ENCODE results near the gene PLA2G2D.

PLA2G2D gene

DNA sequence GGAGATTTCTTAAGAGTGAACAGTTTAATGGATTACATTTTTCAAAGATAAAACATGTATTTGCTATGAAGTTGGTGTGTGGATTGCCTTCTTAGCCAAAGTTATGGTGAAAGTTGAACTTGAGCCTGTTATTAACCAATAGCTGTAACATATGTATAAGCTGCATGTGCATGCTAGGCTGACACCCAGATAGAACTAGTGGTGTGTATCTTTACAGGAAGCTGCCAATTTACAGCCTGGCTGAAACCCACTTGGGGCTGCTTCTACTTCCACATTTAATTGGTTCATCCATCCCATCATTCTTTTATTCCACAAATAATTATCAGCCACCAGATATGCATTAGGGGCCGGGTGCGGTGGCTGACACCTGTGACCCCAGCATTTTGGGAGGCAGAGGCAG lies 46.1 kb downstream of the PLA2G2D start:
- no peaks in the 10 kb centered on the region for H3K9me3 ChIP-seq (ENCODE audit: control insufficient read depth, insufficient read depth, low read length)
- no peaks in the 10 kb centered on the region for H3K9me2 ChIP-seq (replicated peaks; ENCODE audit: control insufficient read depth, low read length)
- no peaks in the 10 kb centered on the region for H3K79me2 ChIP-seq (ENCODE audit: control insufficient read depth, low read length)
- H3K27me3 ChIP-seq (ENCODE audit: control insufficient read depth, low read length): peaks cover 5% of the 10 kb centered on the region
- H3F3A ChIP-seq (ENCODE audit: control insufficient read depth, insufficient read depth): no peaks in the 10 kb centered on the region
- no peaks in the 10 kb centered on the region for H3K4me1 ChIP-seq (ENCODE audit: control insufficient read depth, low read length)
- no peak overlapping the region for H3K4me2 ChIP-seq (ENCODE audit: low read length)
- no peaks in the 10 kb centered on the region for H4K20me1 ChIP-seq (ENCODE audit: control insufficient read depth, insufficient read depth, low read depth, low read length)
- H3K4me3 ChIP-seq (ENCODE audit: low read length): no peak overlapping the region
- H3K36me3 ChIP-seq (ENCODE audit: control insufficient read depth, low read length): no peaks in the 10 kb centered on the region
- H3K27ac ChIP-seq (ENCODE audit: low read depth, low read length): no peak overlapping the region
- TF ChIP-seq, protein P1, sequence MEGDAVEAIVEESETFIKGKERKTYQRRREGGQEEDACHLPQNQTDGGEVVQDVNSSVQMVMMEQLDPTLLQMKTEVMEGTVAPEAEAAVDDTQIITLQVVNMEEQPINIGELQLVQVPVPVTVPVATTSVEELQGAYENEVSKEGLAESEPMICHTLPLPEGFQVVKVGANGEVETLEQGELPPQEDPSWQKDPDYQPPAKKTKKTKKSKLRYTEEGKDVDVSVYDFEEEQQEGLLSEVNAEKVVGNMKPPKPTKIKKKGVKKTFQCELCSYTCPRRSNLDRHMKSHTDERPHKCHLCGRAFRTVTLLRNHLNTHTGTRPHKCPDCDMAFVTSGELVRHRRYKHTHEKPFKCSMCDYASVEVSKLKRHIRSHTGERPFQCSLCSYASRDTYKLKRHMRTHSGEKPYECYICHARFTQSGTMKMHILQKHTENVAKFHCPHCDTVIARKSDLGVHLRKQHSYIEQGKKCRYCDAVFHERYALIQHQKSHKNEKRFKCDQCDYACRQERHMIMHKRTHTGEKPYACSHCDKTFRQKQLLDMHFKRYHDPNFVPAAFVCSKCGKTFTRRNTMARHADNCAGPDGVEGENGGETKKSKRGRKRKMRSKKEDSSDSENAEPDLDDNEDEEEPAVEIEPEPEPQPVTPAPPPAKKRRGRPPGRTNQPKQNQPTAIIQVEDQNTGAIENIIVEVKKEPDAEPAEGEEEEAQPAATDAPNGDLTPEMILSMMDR (IDR thresholded peaks at IDR 0.05; ENCODE audit: low read depth, low read length, poor library complexity, severe bottlenecking): no peak
- no peak for TF ChIP-seq EZH2phosphoT487 (IDR thresholded peaks at IDR 0.05; ENCODE audit: borderline replicate concordance, low read length)

DNA sequence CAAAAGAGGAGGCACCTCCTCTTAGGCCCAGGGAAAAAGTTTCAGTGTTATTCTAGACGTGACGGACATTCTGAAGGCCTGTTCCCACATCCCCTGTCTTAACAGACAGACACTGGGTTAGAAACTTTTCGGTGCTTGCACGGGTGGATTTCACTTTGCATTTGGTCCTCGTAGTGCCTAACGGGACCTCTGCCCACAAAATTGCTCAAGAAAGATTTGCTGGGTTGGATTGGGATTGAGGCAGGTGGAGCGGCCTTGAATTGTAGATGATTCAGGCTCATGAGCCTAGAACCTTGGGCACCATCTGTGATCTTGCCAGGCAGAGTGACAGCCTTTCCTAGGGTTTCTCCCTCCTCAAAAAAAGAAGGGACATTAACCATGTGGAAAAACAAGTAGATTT lies 46.6 kb downstream of the PLA2G2D start:
- no peaks in the 10 kb centered on the region for H4K20me1 ChIP-seq (ENCODE audit: control insufficient read depth, insufficient read depth, low read depth, low read length)
- H3K27ac ChIP-seq (ENCODE audit: low read depth, low read length): no peak overlapping the region
- no peak overlapping the region for H3K4me3 ChIP-seq (ENCODE audit: low read length)
- H3K4me1 ChIP-seq (ENCODE audit: control insufficient read depth, low read length): no peaks in the 10 kb centered on the region
- TF ChIP-seq, protein P1 (IDR thresholded peaks at IDR 0.05; ENCODE audit: low read depth, low read length, poor library complexity, severe bottlenecking): no peak
- TF ChIP-seq EZH2phosphoT487 (IDR thresholded peaks at IDR 0.05; ENCODE audit: borderline replicate concordance, low read length): no peak
- no peaks in the 10 kb centered on the region for H3F3A ChIP-seq (ENCODE audit: control insufficient read depth, insufficient read depth)
- no peaks in the 10 kb centered on the region for H3K9me2 ChIP-seq (replicated peaks; ENCODE audit: control insufficient read depth, low read length)
- no peaks in the 10 kb centered on the region for H3K36me3 ChIP-seq (ENCODE audit: control insufficient read depth, low read length)
- no peak overlapping the region for H3K4me2 ChIP-seq (ENCODE audit: low read length)
- no peaks in the 10 kb centered on the region for H3K79me2 ChIP-seq (ENCODE audit: control insufficient read depth, low read length)
- H3K27me3 ChIP-seq (ENCODE audit: control insufficient read depth, low read length): peaks cover under 1% of the 10 kb centered on the region
- no peaks in the 10 kb centered on the region for H3K9me3 ChIP-seq (ENCODE audit: control insufficient read depth, insufficient read depth, low read length)

GRCh38 chr1:20071416-20071815 lies 47.9 kb downstream of the PLA2G2D start:
- no peak overlapping the region for H3K27ac ChIP-seq (ENCODE audit: low read depth, low read length)
- H3K4me3 ChIP-seq (ENCODE audit: low read length): no peak overlapping the region
- no peaks in the 10 kb centered on the region for H3K27me3 ChIP-seq (ENCODE audit: control insufficient read depth, low read length)
- no peaks in the 10 kb centered on the region for H3K36me3 ChIP-seq (ENCODE audit: control insufficient read depth, low read length)
- H3K9me3 ChIP-seq (ENCODE audit: control insufficient read depth, insufficient read depth, low read length): no peaks in the 10 kb centered on the region
- no peaks in the 10 kb centered on the region for H3K79me2 ChIP-seq (ENCODE audit: control insufficient read depth, low read length)
- no peaks in the 10 kb centered on the region for H3K4me1 ChIP-seq (ENCODE audit: control insufficient read depth, low read length)
- H3K4me2 ChIP-seq (ENCODE audit: low read length): no peak overlapping the region
- no peaks in the 10 kb centered on the region for H3K9me2 ChIP-seq (replicated peaks; ENCODE audit: control insufficient read depth, low read length)
- H4K20me1 ChIP-seq (ENCODE audit: control insufficient read depth, insufficient read depth, low read depth, low read length): no peaks in the 10 kb centered on the region
- TF ChIP-seq, protein P1 (IDR thresholded peaks at IDR 0.05; ENCODE audit: low read depth, low read length, poor library complexity, severe bottlenecking): no peak
- TF ChIP-seq EZH2phosphoT487 (IDR thresholded peaks at IDR 0.05; ENCODE audit: borderline replicate concordance, low read length): no peak
- no peaks in the 10 kb centered on the region for H3F3A ChIP-seq (ENCODE audit: control insufficient read depth, insufficient read depth)

DNA sequence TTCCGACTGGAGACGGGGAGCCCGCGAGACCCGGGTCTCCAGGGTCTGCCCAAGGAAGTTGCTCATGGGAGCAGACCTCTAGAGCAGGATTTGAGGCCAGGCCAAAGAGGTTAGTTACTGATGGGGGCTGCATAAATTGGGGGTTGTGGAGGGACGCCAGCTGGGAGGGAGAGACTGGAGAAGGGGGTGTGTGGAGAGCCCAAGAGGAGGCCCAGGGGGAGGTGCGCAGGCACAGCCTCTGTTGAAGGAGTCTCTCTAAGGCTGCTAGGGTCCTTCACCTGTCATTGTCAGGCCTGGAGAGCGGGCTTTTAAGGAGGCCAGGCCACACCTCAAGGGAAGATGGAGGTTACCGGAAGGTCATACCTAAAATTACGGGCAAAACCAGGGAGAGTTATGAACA lies 49.0 kb downstream of the PLA2G2D start:
- Histone ChIP-seq H3K27me3 (ENCODE audit: control insufficient read depth, low read length) (no peaks in the 10 kb centered on the region), H3K9me2 (replicated peaks; ENCODE audit: control insufficient read depth, low read length) (no peaks in the 10 kb centered on the region), H3K4me1 (ENCODE audit: control insufficient read depth, low read length) (no peaks in the 10 kb centered on the region), H3K36me3 (ENCODE audit: control insufficient read depth, low read length) (no peaks in the 10 kb centered on the region), H3K4me2 (ENCODE audit: low read length) (no peak overlapping the region), H3K9me3 (ENCODE audit: control insufficient read depth, insufficient read depth, low read length) (no peaks in the 10 kb centered on the region), H3K79me2 (ENCODE audit: control insufficient read depth, low read length) (no peaks in the 10 kb centered on the region), H3K27ac (ENCODE audit: low read depth, low read length) (no peak overlapping the region), H3K4me3 (ENCODE audit: low read length) (no peak overlapping the region), H4K20me1 (ENCODE audit: control insufficient read depth, insufficient read depth, low read depth, low read length) (no peaks in the 10 kb centered on the region), H3F3A (ENCODE audit: control insufficient read depth, insufficient read depth) (no peaks in the 10 kb centered on the region)
- TF ChIP-seq, protein P1 (IDR thresholded peaks at IDR 0.05; ENCODE audit: low read depth, low read length, poor library complexity, severe bottlenecking): no peak
- TF ChIP-seq EZH2phosphoT487 (IDR thresholded peaks at IDR 0.05; ENCODE audit: borderline replicate concordance, low read length): no peak

Measured in DOHH2 (cell line).